CD4-positive, alpha-beta T cell treated with Interleukin-10 for 1 hour (primary cell): ENCODE measurements around the gene NR1I3.
"Not testable (repeated sequence)": the region's sequence is repeated elsewhere in the genome, so short reads cannot be mapped to it uniquely, and the experiment has no call there.

Experiments
- DNase-seq: peaks from one replicate; pipeline ENCODE4 v3.0.0-alpha.2; 2020

The NR1I3 gene

GRCh38 chr1:161250100-161250499, 12.1 kb upstream of the NR1I3 start:
- DNase-seq, result not testable (repeated sequence)

DNA sequence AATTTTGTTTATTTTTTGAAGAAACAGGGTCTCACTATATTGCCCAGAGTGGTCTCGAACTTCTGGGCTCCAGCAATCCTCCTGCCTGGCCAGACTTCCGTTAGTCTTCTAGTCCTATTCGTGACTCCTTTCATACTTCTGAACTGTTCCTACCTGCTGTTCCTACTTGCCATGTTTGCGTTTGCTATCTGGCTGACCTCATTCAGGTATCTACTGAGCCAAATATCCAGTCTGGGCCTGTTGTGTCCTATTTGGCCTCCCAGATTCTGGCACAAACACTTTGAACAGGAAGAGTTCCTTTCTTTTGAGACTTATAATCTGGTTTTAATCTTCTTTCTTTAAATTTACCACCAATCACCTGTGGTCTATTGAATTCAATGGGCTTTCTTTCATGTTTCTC, 6.9 kb upstream of the NR1I3 start:
- no peak for DNase-seq

- no peak for DNase-seq
Observed at GRCh38 chr1:161242313-161242712, 4.3 kb upstream of the NR1I3 start.

DNA sequence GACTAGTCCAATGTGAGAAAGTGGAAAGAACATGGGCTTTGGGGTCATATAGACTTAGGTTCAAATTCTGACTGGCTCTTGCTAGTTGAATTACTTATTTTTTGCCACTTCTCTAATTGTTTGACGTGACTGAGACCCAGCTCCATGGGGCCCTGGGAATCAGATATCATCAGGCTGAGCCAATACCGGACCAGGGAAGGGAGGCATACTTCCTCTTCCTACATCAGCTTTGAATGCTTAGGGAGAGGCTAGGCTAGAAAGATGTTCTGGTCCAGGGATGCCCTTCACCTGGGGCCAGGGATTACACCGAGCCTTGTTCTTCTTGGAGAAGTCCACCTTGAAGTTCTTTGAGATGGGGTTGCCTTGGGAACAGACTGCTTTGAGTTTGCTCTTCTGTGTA, 3.7 kb upstream of the NR1I3 start:
- no peak for DNase-seq

GRCh38 chr1:161235957-161236775, 1.8 kb downstream of the NR1I3 start:
- DNase-seq, result no peak

GRCh38 chr1:161233102-161233501, 4.9 kb downstream of the NR1I3 start:
- DNase-seq, result no peak

DNA sequence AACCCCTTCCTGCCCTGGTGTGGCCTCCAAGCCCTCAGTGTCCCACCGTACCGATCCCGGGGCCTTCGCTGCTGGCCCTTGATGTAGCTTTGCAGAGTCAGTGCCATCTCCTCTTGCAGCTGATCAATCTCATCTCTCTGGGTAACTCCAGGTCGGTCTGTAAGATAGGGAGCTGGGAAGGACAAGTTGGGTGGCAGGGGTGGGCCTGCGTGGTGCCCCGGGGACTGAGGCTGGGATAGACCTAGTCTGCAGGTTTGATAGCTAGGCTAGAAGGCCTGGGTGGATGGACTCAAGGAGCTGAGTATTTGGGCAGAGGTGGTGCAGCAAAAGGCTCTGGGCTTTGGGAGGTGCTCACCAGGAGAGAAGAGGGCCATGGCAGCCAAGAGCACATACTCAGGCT, 7.2 kb downstream of the NR1I3 start:
- DNase-seq, result no peak

DNA sequence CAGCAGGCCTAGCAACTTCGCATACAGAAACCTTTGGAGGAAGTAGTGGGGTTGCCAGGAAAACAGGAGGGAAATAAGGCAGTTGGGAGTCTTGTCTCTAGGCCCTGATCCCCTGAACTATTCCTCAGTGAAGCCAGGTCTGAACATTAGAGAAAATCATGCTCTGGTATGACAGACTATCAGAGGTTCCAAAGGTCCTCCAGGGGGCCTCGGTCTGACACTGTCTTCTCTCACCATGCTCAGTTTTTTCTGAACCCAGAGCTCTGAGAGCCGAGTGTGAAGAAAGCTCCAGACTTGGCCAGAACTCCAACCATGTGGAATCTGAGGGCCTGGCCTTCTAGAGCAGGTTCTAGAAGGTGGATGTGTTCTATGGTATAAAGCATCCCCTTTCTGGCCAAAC, 8.1 kb downstream of the NR1I3 start:
- DNase-seq, result no peak

- DNase-seq, result no peak
Observed at GRCh38 chr1:161228032-161228431, 10.0 kb downstream of the NR1I3 start.

- peak; percentile 89 for DNase-seq
Observed at GRCh38 chr1:161227196-161227871, 10.7 kb downstream of the NR1I3 start.

GRCh38 chr1:161226759-161227158, 11.2 kb downstream of the NR1I3 start:
- no peak for DNase-seq

GRCh38 chr1:161226320-161226711, 11.7 kb downstream of the NR1I3 start:
- no peak for DNase-seq

GRCh38 chr1:161225534-161226319, 12.3 kb downstream of the NR1I3 start, which contains the start of gene TOMM40L:
TOMM40L (plus strand) TSS chr1:161226060; CDS start chr1:161226490, 430 bp downstream.
- peak; percentile 97 for DNase-seq

DNA sequence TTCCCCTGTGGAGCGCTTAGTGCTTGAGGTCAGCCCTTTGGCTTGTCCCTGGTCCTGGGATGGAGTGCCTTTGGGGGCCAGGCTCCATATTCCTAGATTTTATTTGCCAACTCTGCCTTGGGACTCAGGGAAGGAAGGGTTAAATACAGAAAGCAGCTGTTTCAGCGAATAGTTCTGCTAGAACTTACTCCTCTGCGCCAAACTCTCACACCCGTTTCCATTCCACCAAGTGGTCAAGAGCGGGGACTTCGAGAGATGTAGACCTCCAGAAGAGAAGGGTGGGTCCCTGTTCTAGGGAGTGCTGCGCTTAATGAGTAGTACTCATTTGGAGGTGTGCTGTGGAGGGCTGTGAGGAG, 12.8 kb downstream of the NR1I3 start:
- no peak for DNase-seq

- DNase-seq, result not testable (repeated sequence)
Observed at GRCh38 chr1:161224695-161225087, 13.3 kb downstream of the NR1I3 start.

DNA sequence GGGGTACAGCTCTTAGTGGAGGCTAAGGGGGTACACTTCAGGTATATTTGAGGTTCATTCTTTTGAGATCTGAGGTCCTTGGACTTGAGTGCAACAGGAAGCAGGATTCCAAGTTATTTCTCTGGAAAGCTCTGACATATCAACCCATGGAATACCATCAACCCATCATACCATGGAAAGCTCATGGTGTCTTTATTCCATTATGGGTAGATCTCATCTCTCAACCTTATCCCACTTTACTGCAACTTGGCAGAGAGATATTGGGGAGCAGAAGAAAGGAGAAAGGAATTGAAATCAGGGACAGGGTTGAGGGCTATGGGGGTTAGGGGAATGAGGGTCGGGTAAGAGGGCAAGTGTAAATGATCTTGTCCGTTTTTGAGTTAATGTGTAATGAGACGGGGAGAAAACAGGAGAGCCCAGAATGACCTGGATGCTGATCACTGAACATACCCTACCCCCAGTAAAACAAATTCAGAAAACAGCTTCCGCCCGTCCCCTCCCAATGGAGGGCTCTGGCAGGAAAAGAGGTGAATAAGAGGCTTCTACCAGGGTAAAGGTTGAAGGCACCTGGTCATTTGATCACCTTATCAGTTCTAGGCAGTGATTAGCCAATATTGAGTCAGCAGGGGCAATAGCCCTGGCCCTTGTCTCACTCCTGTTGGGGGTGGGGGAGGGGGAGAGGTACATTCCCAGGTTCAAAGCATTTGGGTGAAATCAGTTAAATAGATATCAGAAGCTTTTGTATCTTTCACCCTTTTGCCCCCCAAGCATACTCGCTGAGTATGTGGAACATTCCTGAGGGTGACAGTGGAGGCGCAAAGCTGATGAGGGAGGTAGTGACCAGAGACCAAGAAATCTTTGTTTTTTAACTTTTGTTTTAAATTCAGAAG, 14.0 kb downstream of the NR1I3 start:
- DNase-seq, result no peak

DNA sequence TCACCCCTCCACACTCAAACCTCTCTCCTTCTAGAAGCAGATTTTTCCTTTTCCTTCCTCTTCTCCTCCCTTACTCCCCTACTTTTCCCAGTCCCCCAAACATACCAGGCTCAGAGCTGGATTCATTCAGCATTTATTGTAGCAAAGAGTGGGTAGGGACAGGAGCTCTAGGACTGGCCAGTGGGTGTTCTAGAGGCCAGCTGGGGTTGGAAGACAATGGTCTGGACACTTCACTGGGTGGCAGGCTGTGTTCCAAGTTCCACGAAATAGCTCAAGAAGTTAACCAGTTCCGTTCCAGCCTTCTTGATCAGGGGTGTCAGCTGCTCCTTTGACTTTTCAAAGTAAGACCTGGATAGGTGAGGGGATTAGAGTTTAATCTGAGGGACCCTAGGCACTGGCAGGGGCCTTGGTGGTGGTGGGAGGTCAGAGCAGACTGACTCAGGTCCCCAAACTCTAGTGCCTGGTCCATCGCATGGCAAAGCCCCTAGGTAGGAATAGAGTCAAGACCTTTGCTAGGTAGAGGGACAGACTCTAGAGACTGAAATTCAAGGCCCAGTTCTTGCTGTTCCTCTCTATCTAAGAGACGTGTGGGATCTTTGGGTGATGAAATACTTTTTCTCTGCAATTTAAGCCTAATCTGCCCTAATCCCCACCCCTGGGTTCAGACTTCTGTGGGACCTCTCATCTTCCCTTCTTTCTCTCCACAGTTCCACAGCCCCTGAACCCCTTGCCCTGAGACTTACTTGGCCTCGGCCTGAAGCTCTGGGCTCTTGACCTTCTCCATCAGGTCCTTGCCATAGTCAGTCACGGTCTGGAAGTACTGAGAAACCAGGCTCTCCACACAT, 15.6 kb downstream of the NR1I3 start:
- DNase-seq, result no peak

DNA sequence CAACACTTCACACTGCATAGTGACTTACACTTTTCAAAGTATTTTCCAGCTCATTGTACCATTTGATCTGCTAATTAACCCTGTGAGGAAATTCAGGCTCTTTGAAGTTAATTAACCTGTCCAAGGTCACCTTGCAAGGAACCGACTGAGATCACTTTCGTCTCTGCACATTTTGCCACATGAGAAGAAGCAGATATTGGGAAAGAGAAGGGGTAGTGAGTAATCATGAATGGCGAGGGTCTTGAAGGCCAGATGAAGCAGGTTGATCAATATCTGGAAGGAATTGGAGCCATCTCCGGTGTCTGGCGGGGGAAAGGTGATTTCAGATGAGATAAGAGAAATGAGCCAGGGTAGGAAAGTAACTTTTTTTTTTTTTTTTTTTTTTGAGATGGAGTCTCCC, 18.0 kb downstream of the NR1I3 start:
- DNase-seq, result no peak

DNA sequence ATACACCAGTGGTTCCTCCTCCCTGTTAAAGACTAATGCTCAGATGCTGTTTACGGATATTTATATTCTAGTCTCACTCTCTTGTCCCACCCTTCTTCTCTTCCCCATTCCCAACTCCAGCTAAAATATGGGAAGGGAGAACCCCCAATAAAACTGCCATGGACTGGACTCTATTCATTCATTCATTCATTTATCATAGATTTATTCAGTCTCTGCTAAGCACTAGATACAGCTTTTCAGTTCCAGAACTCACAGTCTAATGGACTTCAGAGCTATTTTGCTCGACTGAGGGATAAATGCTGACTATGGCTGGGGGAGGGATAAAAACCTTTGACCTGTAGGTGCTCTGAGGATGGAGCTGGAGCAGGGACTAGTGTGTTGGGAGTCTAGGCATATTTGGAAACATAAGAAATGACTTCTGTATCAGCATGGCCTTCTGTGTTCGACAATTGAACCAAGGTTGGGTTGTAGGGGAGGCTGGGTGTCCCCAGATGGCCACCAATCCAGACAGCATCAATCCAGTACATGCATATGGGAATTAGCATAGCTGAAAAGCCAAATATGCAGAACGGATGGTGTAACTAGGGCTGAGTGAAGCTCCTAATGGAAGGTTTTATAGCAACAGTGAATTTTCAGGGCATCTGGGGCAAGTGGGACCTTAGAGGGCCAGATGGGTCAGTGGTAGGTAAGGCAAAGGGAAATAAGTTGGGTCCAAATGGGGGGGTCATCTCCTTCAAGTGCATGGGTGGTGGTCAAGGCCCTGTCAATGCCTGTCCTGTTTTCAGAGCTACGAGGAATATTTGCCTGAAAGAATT, 18.7 kb downstream of the NR1I3 start:
- DNase-seq, result no peak

GRCh38 chr1:161218301-161219077, 19.5 kb downstream of the NR1I3 start:
- no peak for DNase-seq
